Neural crest cell (in vitro differentiated cells): ENCODE data around the gene CNKSR2. TPM values are rescaled to one million over a fixed set of nuclear protein-coding genes. Genes with fewer than 3 reads are reported as not detected.
A peak's percentile ranks its signal among the peaks of the same experiment; 100 is the strongest.

ENCODE experiments used
- DNase-seq: peaks from one replicate; pipeline ENCODE4 v3.0.0; 2021; ENCODE audit warnings: low read depth, mixed read lengths, low spot score
- H3K27ac Mint-ChIP-seq: one replicate; pipeline ENCODE4 v1.8.0; 2021; ENCODE audit warnings: mild to moderate bottlenecking, mixed read lengths; ENCODE audit not compliant: unreplicated experiment
- H3K27me3 Mint-ChIP-seq: 2 replicates; pipeline ENCODE4 v1.8.0; 2021; ENCODE audit warnings: low read depth, mild to moderate bottlenecking, mixed read lengths
- H3K36me3 Mint-ChIP-seq: 2 replicates; pipeline ENCODE4 v1.8.0; 2021; ENCODE audit warnings: low read depth, mild to moderate bottlenecking, mixed read lengths
- H3K4me1 Mint-ChIP-seq: 2 replicates; pipeline ENCODE4 v1.8.0; 2021; ENCODE audit warnings: mixed read lengths
- H3K4me3 Mint-ChIP-seq: one replicate; pipeline ENCODE4 v1.8.0; 2021; ENCODE audit warnings: mild to moderate bottlenecking, mixed read lengths
- H3K9me3 Mint-ChIP-seq: 2 replicates; pipeline ENCODE4 v1.8.0; 2021; ENCODE audit warnings: mixed read lengths
- total RNA-seq: library from RNA; stranded (reverse); gene quantifications from 2 replicates; pipeline ENCODE4 v1.2.1, GENCODE V29; 2021
- TF ChIP-seq, protein P1 (sequence below): fragments of 200-600 bp; sonication (generic); conservative IDR thresholded peaks from 2 replicates; pipeline ENCODE4 v1.5.0; 2021; ENCODE audit warnings: antibody characterized with exemption, mild to moderate bottlenecking

CNKSR2 gene
- total RNA-seq, 1 donor from 2014 or later: 22.4 TPM

DNA sequence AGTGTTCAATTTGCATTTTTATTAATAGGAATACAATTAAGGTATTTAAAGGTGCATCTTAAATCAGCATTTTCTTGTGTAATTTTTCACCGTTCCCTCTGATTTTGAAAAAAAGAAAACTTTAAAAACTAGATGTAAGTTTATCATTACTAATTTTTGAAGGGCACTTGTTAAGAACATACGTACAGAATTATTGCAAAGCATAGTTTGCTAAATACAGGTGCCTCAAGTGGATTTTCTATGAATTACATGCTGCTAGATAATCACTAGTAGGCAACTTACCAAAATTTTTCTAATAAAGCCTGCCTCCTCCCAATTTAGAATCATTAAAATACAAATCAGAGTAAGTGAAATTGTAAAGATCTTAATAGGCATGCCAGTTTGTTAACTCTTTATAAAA, 8.5 kb downstream of the CNKSR2 start:
- TF ChIP-seq, protein P1, sequence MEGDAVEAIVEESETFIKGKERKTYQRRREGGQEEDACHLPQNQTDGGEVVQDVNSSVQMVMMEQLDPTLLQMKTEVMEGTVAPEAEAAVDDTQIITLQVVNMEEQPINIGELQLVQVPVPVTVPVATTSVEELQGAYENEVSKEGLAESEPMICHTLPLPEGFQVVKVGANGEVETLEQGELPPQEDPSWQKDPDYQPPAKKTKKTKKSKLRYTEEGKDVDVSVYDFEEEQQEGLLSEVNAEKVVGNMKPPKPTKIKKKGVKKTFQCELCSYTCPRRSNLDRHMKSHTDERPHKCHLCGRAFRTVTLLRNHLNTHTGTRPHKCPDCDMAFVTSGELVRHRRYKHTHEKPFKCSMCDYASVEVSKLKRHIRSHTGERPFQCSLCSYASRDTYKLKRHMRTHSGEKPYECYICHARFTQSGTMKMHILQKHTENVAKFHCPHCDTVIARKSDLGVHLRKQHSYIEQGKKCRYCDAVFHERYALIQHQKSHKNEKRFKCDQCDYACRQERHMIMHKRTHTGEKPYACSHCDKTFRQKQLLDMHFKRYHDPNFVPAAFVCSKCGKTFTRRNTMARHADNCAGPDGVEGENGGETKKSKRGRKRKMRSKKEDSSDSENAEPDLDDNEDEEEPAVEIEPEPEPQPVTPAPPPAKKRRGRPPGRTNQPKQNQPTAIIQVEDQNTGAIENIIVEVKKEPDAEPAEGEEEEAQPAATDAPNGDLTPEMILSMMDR: peak; percentile 70
- DNase-seq: no peak
- H3K4me1 Mint-ChIP-seq: peaks cover 19% of the 10 kb centered on the region
- H3K9me3 Mint-ChIP-seq: no peaks in the 10 kb centered on the region
- no peak overlapping the region for H3K27ac Mint-ChIP-seq
- no peaks in the 10 kb centered on the region for H3K27me3 Mint-ChIP-seq
- no peak overlapping the region for H3K4me3 Mint-ChIP-seq
- no peaks in the 10 kb centered on the region for H3K36me3 Mint-ChIP-seq

DNA sequence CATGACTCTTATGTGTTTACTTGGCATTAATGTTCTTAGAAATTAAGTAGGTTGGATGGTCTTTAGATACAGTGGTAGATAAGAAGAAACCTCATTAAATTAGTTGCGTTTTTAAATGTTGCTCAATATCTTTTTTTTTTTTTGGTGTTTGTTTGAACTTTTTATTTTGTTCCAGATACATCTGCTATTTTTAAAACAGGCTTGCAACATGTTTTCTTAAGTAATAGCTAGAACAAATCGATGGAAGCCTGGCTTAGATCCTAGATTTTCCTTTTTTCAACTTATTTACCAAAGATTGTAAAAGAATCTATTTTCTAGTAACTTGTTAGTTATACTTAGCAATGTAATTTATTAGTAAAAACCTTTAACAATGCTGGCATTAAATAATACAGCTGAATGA, 9.3 kb downstream of the CNKSR2 start:
- no peaks in the 10 kb centered on the region for H3K27me3 Mint-ChIP-seq
- H3K4me1 Mint-ChIP-seq: peaks cover 16% of the 10 kb centered on the region
- H3K27ac Mint-ChIP-seq: no peak overlapping the region
- no peak overlapping the region for H3K4me3 Mint-ChIP-seq
- no peaks in the 10 kb centered on the region for H3K9me3 Mint-ChIP-seq
- peaks cover 6% of the 10 kb centered on the region for H3K36me3 Mint-ChIP-seq
- TF ChIP-seq, protein P1: no peak
- DNase-seq: no peak

DNA sequence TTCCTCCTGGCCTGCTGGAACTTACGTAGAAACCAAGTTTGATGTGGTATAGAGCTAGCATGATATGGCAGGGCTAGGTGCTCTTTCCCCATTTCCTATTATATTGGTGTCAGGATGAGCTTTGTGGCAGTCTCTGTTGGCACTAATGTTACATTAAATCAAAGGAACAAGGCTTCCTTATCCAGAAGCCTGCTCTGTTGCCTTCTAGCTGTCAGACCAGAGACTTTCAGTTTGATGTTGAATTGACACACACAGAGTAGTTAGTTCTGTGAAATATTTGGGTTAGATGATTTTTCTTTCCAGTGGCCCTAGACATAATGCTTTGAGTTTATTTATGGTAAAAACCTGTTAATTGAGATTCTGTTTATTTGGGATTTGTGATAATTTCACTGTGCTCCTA, 10.0 kb downstream of the CNKSR2 start:
- Mint-ChIP-seq H3K4me3 (no peak overlapping the region), H3K27ac (no peak overlapping the region), H3K4me1 (peaks cover 10% of the 10 kb centered on the region), H3K27me3 (no peaks in the 10 kb centered on the region), H3K36me3 (peaks cover 12% of the 10 kb centered on the region), H3K9me3 (peaks cover 2% of the 10 kb centered on the region)
- TF ChIP-seq, protein P1: no peak
- DNase-seq: no peak

DNA sequence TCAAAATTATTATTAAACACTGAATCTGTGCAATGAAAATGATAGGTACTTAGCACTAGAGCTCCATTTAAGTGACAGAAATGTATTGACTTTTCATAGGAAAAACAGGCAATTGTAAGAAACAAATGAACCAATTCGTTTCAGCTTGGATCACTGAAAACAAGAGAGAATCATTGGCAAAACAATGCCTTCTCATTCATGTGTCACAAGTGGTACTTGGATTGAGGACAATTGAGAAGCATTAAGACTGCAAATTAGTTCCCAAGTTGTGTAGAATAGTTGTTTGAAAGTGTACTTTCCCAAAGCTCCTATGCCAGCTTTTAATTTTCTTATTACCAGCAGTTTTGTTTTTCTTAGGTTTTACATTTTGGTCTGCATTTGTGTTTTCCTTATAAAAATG, 20.6 kb downstream of the CNKSR2 start:
- H3K4me1 Mint-ChIP-seq: peaks cover 16% of the 10 kb centered on the region
- H3K27ac Mint-ChIP-seq: no peak overlapping the region
- peaks cover 31% of the 10 kb centered on the region for H3K36me3 Mint-ChIP-seq
- TF ChIP-seq, protein P1: no peak
- H3K27me3 Mint-ChIP-seq: no peaks in the 10 kb centered on the region
- H3K9me3 Mint-ChIP-seq: peaks cover 12% of the 10 kb centered on the region
- DNase-seq: no peak
- H3K4me3 Mint-ChIP-seq: no peak overlapping the region

DNA sequence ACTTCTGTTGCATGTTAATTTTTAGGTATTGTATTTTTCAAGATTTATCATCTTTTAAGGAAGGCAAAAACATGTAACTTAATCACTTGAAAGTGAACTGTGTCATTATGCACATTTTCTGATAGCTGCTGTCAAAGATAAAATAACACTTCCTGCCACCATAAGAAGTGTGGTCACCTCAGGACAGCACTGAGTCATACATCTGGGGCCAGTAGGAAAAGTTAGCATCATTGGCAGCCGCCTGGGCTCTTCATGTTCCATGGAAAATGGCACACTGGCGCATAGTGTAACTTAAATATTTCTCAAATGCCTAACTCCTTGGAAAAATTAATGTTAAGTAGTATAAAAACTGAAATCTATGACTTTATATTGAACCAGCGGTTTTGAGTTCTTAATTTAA, 24.2 kb downstream of the CNKSR2 start:
- no peaks in the 10 kb centered on the region for H3K36me3 Mint-ChIP-seq
- no peak for DNase-seq
- H3K4me3 Mint-ChIP-seq: no peak overlapping the region
- no peak overlapping the region for H3K27ac Mint-ChIP-seq
- H3K4me1 Mint-ChIP-seq: peaks cover 31% of the 10 kb centered on the region
- H3K9me3 Mint-ChIP-seq: no peaks in the 10 kb centered on the region
- no peaks in the 10 kb centered on the region for H3K27me3 Mint-ChIP-seq
- TF ChIP-seq, protein P1: no peak
